Activated B cell treated with CpG ODN at 0.5 μM for 24 hours (primary cell): ENCODE measurements around the gene TRHDE. TPM values are rescaled to one million over a fixed set of nuclear protein-coding genes. Genes with fewer than 3 reads are reported as not detected.

Experiments used
- ATAC-seq: fragments of 200-7000 bp; cut with Tn5 transposase; one replicate; pipeline ENCODE4 v1.10.0; 2021; ENCODE audit warnings: low read depth, mild to moderate bottlenecking, moderate library complexity
- CTCF ChIA-PET: fragments of 350-600 bp; sonication (Branson Sonifier 250); formaldehyde crosslinking; loops from one replicate; lab custom pipeline; 2021; ENCODE audit warnings: antibody characterized with exemption; lab: Charles Lee
- POLR2A ChIA-PET: fragments of 350-600 bp; sonication (Branson Sonifier 250); formaldehyde crosslinking; loops from one replicate; lab custom pipeline; 2021; ENCODE audit warnings: antibody characterized with exemption; lab: Charles Lee
- DNase-seq: peaks from one replicate; pipeline ENCODE4 v3.0.0; 2022
- H3K27ac Mint-ChIP-seq: one replicate; pipeline ENCODE4 v1.8.0; 2020; ENCODE audit warnings: mixed read lengths
- H3K27me3 Mint-ChIP-seq: one replicate; pipeline ENCODE4 v1.8.0; 2021; ENCODE audit warnings: mixed read lengths
- H3K36me3 Mint-ChIP-seq: one replicate; pipeline ENCODE4 v1.8.0; 2021; ENCODE audit warnings: low read depth, mixed read lengths
- H3K4me1 Mint-ChIP-seq: one replicate; pipeline ENCODE4 v1.8.0; 2021; ENCODE audit warnings: mixed read lengths
- H3K4me3 Mint-ChIP-seq: one replicate; pipeline ENCODE4 v1.8.0; 2020; ENCODE audit warnings: mild to moderate bottlenecking, mixed read lengths
- H3K9me3 Mint-ChIP-seq: one replicate; pipeline ENCODE4 v1.8.0; 2020; ENCODE audit warnings: mixed read lengths
- CTCF ChIP-seq: fragments of 200-600 bp; IDR thresholded peaks from one replicate; pipeline ENCODE4 v1.8.0; 2022; ENCODE audit warnings: antibody characterized with exemption, mild to moderate bottlenecking
- intact Hi-C: fragments of 100-400 bp; cut with micrococcal nuclease; formaldehyde crosslinking; loops from one replicate; pipeline ENCODE4 v1.15.1; 2024
- total RNA-seq: library from RNA; stranded (reverse); gene quantifications from 2 replicates; pipeline ENCODE4 v1.2.3, GENCODE V29; 2022

Gene TRHDE
- total RNA-seq, 1 donor from 2014 or later = not detected

GRCh38 chr12:72444125-72444524 is 172.0 kb downstream of the TRHDE start:
- Mint-ChIP-seq H3K27ac (no peak overlapping the region), H3K4me3 (no peak overlapping the region), H3K27me3 (no peaks in the 10 kb centered on the region), H3K36me3 (no peaks in the 10 kb centered on the region), H3K4me1 (no peaks in the 10 kb centered on the region), H3K9me3 (peaks cover 10% of the 10 kb centered on the region)
- TF ChIP-seq CTCF = no peak
- ATAC-seq (no peak), DNase-seq (no peak)
- CTCF ChIA-PET = no interaction called here
- POLR2A ChIA-PET = no interaction called here
- intact Hi-C loops = no loop called here

GRCh38 chr12:72444566-72444965 is 172.4 kb downstream of the TRHDE start:
- peaks cover 7% of the 10 kb centered on the region for H3K9me3 Mint-ChIP-seq
- ATAC-seq = no peak
- H3K4me3 Mint-ChIP-seq = no peak overlapping the region
- ChIA-PET POLR2A (no interaction called here), CTCF (no interaction called here)
- DNase-seq = no peak
- H3K27ac Mint-ChIP-seq = no peak overlapping the region
- TF ChIP-seq CTCF = no peak
- intact Hi-C loops = no loop called here
- H3K4me1 Mint-ChIP-seq = no peaks in the 10 kb centered on the region
- no peaks in the 10 kb centered on the region for H3K27me3 Mint-ChIP-seq
- H3K36me3 Mint-ChIP-seq = no peaks in the 10 kb centered on the region

- no peak for DNase-seq
- no peak overlapping the region for H3K27ac Mint-ChIP-seq
- CTCF ChIA-PET = no interaction called here
- TF ChIP-seq CTCF = no peak
- H3K36me3 Mint-ChIP-seq = no peaks in the 10 kb centered on the region
- POLR2A ChIA-PET = no interaction called here
- H3K27me3 Mint-ChIP-seq = no peaks in the 10 kb centered on the region
- ATAC-seq = no peak
- no peaks in the 10 kb centered on the region for H3K4me1 Mint-ChIP-seq
- intact Hi-C loops = no loop called here
- no peak overlapping the region for H3K4me3 Mint-ChIP-seq
- H3K9me3 Mint-ChIP-seq = peaks cover 3% of the 10 kb centered on the region
Observed at GRCh38 chr12:72448089-72448488, 175.9 kb downstream of the TRHDE start.

GRCh38 chr12:72448805-72449204 is 176.6 kb downstream of the TRHDE start:
- ChIA-PET POLR2A (no interaction called here), CTCF (no interaction called here)
- DNase-seq (no peak), ATAC-seq (no peak)
- Mint-ChIP-seq H3K4me3 (no peak overlapping the region), H3K27me3 (no peaks in the 10 kb centered on the region), H3K27ac (no peak overlapping the region), H3K9me3 (peaks cover 6% of the 10 kb centered on the region), H3K36me3 (no peaks in the 10 kb centered on the region), H3K4me1 (no peaks in the 10 kb centered on the region)
- TF ChIP-seq CTCF = no peak
- intact Hi-C loops = no loop called here

GRCh38 chr12:72453066-72453465 is 180.9 kb downstream of the TRHDE start:
- DNase-seq (no peak), ATAC-seq (no peak)
- no peak overlapping the region for H3K27ac Mint-ChIP-seq
- ChIA-PET CTCF (no interaction called here), POLR2A (no interaction called here)
- no peak overlapping the region for H3K4me3 Mint-ChIP-seq
- intact Hi-C loops = no loop called here
- H3K27me3 Mint-ChIP-seq = no peaks in the 10 kb centered on the region
- peaks cover 6% of the 10 kb centered on the region for H3K9me3 Mint-ChIP-seq
- H3K4me1 Mint-ChIP-seq = no peaks in the 10 kb centered on the region
- no peak for TF ChIP-seq CTCF
- H3K36me3 Mint-ChIP-seq = no peaks in the 10 kb centered on the region
